Measurements from ENCODE around the gene CDC45. TPM values are rescaled to one million over a fixed set of nuclear protein-coding genes. Genes with fewer than 3 reads are reported as not detected.

CDC45 gene
- total RNA-seq, 1 donor from 2014 or later, result 3.7 TPM

DNA sequence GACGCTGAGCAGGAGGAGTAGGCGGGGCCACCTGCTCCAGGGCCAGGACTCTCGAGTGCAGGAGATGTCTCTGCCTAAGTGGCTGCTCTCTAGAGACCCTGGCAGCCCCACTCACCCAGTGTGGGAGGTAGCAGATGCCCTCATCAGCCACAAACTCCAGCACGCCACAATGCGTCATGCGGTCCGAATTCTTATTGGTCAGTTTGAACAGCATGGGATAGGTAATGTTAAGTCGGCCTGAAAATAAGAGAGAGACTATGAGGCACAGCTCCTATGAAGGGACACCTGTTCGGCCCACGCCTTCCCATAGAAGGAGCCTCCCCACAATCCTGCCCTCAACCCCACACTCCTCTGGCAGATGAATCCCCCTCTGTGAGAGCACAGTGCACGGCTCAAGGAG is 8.1 kb upstream of the CDC45 start:
- Mint-ChIP-seq H3K36me3 (ENCODE audit: unreplicated experiment) (peaks cover 43% of the 10 kb centered on the region), H3K27ac (ENCODE audit: unreplicated experiment) (no peak overlapping the region), H3K9me3 (ENCODE audit: unreplicated experiment) (no peaks in the 10 kb centered on the region), H3K27me3 (ENCODE audit: unreplicated experiment) (no peaks in the 10 kb centered on the region), H3K4me3 (ENCODE audit: unreplicated experiment) (no peak overlapping the region), H3K4me1 (ENCODE audit: unreplicated experiment) (peaks cover 6% of the 10 kb centered on the region)
- TF ChIP-seq, protein P1, sequence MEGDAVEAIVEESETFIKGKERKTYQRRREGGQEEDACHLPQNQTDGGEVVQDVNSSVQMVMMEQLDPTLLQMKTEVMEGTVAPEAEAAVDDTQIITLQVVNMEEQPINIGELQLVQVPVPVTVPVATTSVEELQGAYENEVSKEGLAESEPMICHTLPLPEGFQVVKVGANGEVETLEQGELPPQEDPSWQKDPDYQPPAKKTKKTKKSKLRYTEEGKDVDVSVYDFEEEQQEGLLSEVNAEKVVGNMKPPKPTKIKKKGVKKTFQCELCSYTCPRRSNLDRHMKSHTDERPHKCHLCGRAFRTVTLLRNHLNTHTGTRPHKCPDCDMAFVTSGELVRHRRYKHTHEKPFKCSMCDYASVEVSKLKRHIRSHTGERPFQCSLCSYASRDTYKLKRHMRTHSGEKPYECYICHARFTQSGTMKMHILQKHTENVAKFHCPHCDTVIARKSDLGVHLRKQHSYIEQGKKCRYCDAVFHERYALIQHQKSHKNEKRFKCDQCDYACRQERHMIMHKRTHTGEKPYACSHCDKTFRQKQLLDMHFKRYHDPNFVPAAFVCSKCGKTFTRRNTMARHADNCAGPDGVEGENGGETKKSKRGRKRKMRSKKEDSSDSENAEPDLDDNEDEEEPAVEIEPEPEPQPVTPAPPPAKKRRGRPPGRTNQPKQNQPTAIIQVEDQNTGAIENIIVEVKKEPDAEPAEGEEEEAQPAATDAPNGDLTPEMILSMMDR (IDR thresholded peaks at IDR 0.05), result no peak
- no peak for DNase-seq (ENCODE audit: extremely low spot score, unreplicated experiment)

- peaks cover 40% of the 10 kb centered on the region for H3K36me3 Mint-ChIP-seq (ENCODE audit: unreplicated experiment)
- no peaks in the 10 kb centered on the region for H3K9me3 Mint-ChIP-seq (ENCODE audit: unreplicated experiment)
- DNase-seq (ENCODE audit: extremely low spot score, unreplicated experiment), result no peak
- no peak overlapping the region for H3K4me3 Mint-ChIP-seq (ENCODE audit: unreplicated experiment)
- H3K27me3 Mint-ChIP-seq (ENCODE audit: unreplicated experiment), result no peaks in the 10 kb centered on the region
- TF ChIP-seq, protein P1 (IDR thresholded peaks at IDR 0.05), result no peak
- H3K4me1 Mint-ChIP-seq (ENCODE audit: unreplicated experiment), result peaks cover 9% of the 10 kb centered on the region
- H3K27ac Mint-ChIP-seq (ENCODE audit: unreplicated experiment), result no peak overlapping the region
These were observed 7.5 kb upstream of the CDC45 start for GRCh38 chr22:19472233-19472632.

GRCh38 chr22:19473578-19473977 is 6.1 kb upstream of the CDC45 start:
- Mint-ChIP-seq H3K9me3 (ENCODE audit: unreplicated experiment) (no peaks in the 10 kb centered on the region), H3K36me3 (ENCODE audit: unreplicated experiment) (peaks cover 32% of the 10 kb centered on the region), H3K4me1 (ENCODE audit: unreplicated experiment) (peaks cover 19% of the 10 kb centered on the region), H3K27ac (ENCODE audit: unreplicated experiment) (no peak overlapping the region), H3K27me3 (ENCODE audit: unreplicated experiment) (no peaks in the 10 kb centered on the region), H3K4me3 (ENCODE audit: unreplicated experiment) (no peak overlapping the region)
- DNase-seq (ENCODE audit: extremely low spot score, unreplicated experiment), result no peak
- TF ChIP-seq, protein P1 (IDR thresholded peaks at IDR 0.05), result no peak

- peaks cover 29% of the 10 kb centered on the region for H3K4me1 Mint-ChIP-seq (ENCODE audit: unreplicated experiment)
- H3K4me3 Mint-ChIP-seq (ENCODE audit: unreplicated experiment), result no peak overlapping the region
- peaks cover 23% of the 10 kb centered on the region for H3K36me3 Mint-ChIP-seq (ENCODE audit: unreplicated experiment)
- no peaks in the 10 kb centered on the region for H3K27me3 Mint-ChIP-seq (ENCODE audit: unreplicated experiment)
- no peak overlapping the region for H3K27ac Mint-ChIP-seq (ENCODE audit: unreplicated experiment)
- TF ChIP-seq, protein P1 (IDR thresholded peaks at IDR 0.05), result no peak
- DNase-seq (ENCODE audit: extremely low spot score, unreplicated experiment), result no peak
- no peaks in the 10 kb centered on the region for H3K9me3 Mint-ChIP-seq (ENCODE audit: unreplicated experiment)
These were observed 3.7 kb upstream of the CDC45 start for GRCh38 chr22:19476023-19476422.

GRCh38 chr22:19477321-19478044 is 2.2 kb upstream of the CDC45 start:
- DNase-seq (ENCODE audit: extremely low spot score, unreplicated experiment), result no peak
- Mint-ChIP-seq H3K4me3 (ENCODE audit: unreplicated experiment) (peak overlapping the region; percentile 91), H3K27ac (ENCODE audit: unreplicated experiment) (peak overlapping the region; percentile 99), H3K27me3 (ENCODE audit: unreplicated experiment) (no peaks in the 10 kb centered on the region), H3K4me1 (ENCODE audit: unreplicated experiment) (peaks cover 29% of the 10 kb centered on the region), H3K36me3 (ENCODE audit: unreplicated experiment) (peaks cover 13% of the 10 kb centered on the region), H3K9me3 (ENCODE audit: unreplicated experiment) (no peaks in the 10 kb centered on the region)
- TF ChIP-seq, protein P1 (IDR thresholded peaks at IDR 0.05), result peak; percentile 41

Measured in osteocyte (in vitro differentiated cells).